H54 (cell line): Measurements from ENCODE around the gene CFAP410.
"Not testable (repeated sequence)": the region's sequence is repeated elsewhere in the genome, so short reads cannot be mapped to it uniquely, and the experiment has no call there.

Experiments used
- DNase-seq: peaks from one replicate; pipeline ENCODE4 v3.0.0; 2011; ENCODE audit warnings: low spot score, mixed read lengths; ENCODE audit not compliant: insufficient read length
- FAIRE-seq: peaks from 3 replicates; lab custom pipeline; 2011; peaks lifted over from hg19 to GRCh38; lab: Jason Lieb, UNC
- POLR2A ChIP-seq: IDR thresholded peaks from 2 replicates; pipeline ENCODE4 v1.6.1; 2011; ENCODE audit warnings: low read depth, mild to moderate bottlenecking, low read length

CFAP410 gene

DNA sequence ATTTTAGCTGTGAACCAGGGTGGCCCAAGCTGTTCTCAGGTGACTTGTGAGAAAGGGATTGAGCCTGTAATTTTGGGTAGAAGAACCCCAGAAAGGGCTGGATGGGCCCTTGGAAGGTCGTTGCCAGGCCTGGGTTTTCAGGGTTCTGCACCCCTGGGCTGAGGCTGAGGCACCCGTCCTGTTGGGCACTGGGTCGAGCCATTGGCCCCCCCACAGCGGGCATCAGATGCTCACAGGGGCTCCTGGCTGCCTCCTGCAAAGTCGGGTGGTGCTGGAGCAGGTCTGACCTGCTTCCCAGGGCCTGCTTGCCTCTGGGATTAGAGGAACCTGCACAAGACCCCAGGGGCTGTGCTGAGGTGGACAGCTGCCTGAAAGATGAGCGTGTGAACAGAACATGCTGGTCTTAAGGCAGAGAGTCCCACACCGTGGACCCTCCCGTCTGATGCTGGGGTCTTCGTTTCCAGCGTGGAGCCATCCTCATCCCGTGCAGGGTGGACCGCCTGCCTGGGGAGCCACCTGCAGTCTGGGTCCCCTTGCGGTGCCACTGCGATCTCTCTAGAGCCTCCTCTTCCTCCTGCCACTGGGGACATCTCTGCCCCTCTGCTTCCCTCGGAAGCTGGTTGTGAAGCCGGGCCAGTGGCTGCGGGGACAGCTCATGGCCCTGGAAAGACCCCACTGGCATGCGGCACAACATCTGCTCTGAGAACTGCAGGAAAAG, 12.5 kb upstream of the CFAP410 start:
- TF ChIP-seq POLR2A: no peak
- FAIRE-seq (no peak), DNase-seq (no peak)

DNA sequence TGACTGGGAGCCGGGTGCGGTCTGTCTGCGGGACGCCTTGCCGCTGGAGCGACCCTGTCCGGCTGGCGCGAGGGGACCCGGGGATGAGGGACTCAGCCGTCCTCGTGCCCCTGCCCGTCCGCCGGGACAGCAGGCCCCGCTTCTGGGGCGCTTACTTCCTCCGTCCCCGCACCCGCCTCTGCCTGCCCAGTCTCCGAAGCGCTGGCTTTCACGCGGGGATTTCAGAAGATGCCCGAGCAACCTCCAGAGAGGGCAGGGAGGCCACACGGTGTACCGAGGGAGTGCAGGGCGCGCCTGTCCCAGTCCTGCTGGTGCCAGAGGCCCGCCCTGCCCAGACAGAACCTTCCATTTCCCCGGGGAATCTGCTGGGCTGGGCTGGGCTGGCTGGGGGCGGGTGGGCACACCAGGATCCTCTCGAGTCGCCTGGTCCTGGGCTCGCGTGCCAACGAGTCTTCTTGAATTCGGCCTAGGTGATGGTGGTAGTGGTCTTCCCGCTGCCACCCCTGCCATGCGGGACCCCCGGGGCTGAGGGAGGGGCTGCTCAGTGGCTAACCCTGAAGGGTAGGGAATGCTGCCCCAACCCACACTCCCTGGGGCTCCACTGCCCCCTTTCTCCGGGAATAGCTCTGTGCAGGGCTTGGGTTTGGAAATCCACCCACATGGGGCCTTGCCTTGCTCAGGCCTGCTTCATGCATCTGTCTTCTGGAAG, 11.7 kb upstream of the CFAP410 start:
- no peak for FAIRE-seq
- no peak for TF ChIP-seq POLR2A
- no peak for DNase-seq

DNA sequence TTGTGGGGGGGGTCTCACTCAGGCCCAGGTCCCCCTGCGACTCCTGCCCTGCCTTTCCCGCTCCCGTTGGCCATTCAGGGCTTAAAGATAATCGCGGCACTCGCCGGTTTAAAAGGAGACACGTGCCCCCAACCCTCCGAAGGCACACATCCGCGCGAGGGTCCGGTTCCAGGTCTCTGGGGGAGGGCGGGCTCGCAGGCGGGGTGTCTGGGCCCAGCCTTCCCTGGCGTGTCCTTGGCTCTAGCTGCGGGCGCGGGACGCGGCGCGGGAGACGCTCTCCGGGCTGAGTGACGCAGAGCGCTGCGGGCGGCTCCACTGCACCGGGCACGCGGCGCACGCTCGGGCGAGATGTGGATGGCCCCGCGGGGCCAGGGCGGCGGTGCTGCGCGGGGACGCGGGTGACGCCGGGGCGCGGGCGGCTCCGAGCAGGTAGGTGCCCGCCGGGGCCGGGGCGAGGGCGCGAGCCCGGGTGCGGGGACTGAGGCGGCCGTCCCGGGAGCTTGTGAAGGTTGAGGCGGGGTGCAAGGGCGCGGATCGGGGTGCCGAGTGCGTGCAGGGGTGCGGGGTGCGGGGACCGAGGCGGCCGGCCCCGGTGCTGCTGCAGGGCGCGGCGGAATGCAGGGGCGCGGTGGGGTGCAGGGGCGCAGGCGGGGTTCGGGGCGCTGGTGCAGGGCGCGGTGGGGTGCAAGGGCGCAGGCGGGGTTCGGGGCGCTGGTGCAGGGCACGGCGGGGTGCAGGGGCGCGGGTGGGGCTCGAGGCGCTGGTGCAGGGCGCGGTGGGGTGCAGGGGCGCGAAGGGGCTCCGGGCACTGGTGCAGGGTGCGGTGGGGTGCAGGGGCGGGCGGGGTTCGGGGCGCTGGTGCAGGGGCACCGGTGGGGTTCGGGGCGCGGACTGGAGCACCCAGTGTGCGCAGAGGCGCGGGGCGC, 10.9 kb upstream of the CFAP410 start:
- no peak for TF ChIP-seq POLR2A
- FAIRE-seq (no peak), DNase-seq (no peak)

DNA sequence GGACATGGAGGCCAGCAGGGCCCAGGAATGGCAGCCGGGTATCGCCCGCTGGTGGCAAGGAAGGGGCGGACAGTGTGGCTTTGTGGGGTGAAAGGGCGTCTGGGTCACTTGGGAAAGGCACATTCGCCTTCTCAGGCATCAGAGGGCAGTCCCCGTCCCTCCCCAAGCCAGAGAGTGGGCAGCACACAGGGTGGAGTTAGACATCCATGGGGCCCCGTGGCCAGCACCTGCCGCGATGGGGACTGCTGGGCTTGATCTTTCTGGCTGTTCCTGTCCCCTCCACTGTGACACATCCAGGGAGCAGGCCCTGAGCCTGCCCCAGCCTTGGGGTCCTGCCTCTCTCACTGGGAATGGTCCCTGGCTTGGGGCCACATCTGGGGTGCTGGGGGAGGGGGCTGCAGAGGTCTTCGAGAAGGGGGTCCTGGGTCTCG, 10.2 kb upstream of the CFAP410 start:
- no peak for DNase-seq
- no peak for FAIRE-seq
- no peak for TF ChIP-seq POLR2A

DNA sequence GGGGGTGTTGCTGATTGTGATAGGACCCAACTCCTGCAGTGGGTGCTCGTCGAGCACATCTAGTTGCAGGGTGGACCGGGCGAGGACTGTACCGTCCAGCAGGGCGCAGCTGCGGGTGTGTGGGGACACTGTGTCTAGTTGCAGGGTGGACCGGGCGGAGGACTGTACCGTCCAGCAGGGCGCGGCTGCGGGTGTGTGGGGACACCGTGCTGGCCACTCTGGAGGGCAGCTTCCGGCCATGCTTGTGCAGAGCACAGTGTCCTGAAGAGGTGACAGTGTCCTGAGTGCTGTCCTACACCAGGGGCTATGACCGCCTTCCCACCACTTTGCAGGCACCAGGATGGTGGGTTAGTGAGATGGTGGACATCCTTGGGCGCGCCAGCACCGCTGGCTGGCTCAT, 9.7 kb upstream of the CFAP410 start:
- DNase-seq (no peak), FAIRE-seq (no peak)
- TF ChIP-seq POLR2A: no peak

DNA sequence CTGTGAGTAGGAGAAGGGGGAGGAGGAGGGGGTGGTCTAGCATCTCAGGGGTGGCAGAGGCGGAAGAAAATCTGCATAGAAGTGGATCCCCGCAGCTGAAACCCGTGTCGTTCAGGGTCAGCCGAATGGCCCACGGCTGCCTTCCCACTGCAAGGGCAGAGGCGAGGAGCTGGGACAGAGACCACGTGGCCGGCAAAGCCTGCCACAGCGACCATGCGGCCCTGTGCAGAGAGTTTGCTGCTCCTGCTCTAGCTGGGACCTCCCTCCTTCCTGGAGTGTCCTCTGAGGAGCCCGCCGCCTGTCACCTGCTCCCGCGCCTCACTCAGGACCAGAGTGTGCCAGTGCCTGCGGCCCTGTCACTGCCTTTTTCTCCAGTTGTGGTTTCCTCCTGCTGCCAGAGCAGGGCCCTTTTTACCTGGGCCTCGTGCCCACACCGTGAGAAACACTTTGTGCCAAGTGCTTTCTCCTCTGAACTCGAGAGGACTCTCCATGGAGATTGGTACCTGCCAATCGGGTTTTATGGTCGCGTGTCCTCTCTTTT, 8.8 kb upstream of the CFAP410 start:
- no peak for TF ChIP-seq POLR2A
- DNase-seq: no peak
- no peak for FAIRE-seq

DNA sequence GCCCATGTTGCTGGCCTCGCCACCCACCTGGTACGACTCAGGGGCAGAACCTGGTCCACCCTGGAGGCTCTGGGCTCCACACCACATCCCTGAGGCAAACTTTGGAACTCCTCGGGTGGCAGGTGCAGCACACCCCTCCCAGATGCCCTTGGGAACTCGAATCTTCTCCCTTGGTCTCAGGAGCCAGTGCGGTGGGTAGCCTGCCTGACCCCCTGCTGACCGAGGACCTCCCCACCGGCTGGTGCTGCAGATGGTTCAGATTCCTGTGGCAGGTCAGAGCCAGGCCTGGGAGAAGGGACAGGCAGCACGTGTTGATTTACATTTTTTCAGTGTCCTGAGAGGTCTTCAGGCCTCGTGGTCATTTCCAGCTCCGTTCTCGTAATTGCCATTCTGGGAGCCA, 6.3 kb upstream of the CFAP410 start:
- TF ChIP-seq POLR2A: no peak
- DNase-seq (no peak), FAIRE-seq (no peak)

DNA sequence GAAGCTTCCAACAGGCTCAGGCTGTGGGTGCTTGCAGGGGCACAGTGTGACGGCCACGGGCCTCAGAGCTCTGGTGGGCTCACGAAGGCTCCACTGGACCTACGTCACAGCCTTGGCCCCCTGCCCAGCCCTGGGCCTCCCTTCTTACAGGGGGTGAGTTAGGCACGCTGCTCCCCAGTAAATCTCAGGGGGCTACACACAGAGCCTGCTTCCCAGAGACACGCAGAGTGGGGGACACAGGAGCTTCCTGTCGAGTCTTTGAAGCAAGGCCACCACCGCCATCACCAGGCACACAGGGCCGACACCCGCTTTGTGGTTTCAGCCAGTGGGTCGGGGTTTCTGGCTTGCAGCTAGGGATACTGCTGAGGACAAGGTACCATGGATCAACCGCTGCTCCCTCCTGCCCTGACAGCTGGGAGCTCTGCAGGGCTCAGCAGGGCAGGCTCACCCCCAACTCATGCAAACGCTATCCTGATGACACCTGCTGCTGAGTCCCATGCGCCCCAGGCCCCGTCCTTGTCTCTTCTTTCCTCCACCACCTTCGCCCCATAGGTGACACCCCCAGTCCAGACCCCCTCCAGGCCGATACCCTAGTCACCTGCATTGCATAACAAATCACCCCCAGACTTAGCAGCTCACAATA, 5.5 kb upstream of the CFAP410 start:
- TF ChIP-seq POLR2A: no peak
- no peak for FAIRE-seq

DNA sequence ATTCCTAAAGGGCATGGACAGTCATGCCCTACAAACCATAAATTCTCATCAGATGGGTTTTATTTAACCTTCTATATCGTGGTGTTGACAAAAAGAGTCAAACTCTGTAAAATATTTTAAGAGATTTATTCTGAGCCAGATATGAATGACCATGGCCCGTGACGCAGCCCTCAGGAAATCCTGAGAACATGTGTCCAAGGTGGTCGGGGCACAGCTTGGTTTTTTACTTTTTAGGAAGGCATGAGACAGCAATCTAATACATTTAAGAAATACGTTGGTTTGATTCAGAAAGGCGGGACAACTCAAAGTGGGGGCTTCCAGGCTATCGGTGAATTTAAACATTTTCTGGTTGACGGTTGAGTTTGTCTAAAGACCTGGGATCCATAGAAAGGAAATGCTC, 3.8 kb upstream of the CFAP410 start:
- DNase-seq, FAIRE-seq: not testable (repeated sequence)

More for the DNA sequence above, 5.5 kb upstream of the CFAP410 start:
- DNase-seq: no peak

DNA sequence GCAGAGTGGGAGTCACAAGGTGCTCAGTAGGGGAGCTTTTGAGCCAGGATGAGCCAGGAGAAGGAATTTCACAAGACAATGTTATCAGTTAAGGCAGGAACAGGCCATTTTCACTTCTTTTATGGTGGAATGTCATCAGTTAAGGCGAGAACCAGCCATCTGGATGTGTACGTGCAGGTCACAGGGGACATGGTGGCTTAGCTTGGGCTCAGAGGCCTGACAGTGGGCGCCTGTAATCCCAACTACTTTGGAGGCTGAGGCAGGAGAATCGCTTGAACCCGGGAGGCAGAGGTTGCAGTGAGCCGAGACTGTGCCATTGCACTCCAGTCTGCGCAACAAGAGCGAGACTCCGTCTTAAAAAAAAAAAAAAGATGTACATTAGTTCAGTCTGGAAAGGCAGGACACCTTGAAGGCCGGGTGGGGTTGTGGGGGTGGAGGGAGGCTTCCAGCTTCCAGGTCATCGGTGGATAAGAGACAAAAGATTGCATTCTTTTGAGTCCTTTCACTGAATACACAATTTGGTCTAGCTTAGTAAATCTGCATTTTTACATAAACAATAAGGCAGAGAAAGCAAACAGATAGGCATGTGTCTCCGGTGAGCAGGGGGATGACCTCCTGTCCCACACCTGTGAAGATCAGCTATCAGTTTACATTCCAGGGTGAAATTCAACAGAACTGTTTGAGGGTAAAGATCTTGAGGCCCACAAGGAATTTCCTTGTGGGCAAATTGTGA, 2.7 kb upstream of the CFAP410 start:
- not testable (repeated sequence) for DNase-seq, FAIRE-seq

DNA sequence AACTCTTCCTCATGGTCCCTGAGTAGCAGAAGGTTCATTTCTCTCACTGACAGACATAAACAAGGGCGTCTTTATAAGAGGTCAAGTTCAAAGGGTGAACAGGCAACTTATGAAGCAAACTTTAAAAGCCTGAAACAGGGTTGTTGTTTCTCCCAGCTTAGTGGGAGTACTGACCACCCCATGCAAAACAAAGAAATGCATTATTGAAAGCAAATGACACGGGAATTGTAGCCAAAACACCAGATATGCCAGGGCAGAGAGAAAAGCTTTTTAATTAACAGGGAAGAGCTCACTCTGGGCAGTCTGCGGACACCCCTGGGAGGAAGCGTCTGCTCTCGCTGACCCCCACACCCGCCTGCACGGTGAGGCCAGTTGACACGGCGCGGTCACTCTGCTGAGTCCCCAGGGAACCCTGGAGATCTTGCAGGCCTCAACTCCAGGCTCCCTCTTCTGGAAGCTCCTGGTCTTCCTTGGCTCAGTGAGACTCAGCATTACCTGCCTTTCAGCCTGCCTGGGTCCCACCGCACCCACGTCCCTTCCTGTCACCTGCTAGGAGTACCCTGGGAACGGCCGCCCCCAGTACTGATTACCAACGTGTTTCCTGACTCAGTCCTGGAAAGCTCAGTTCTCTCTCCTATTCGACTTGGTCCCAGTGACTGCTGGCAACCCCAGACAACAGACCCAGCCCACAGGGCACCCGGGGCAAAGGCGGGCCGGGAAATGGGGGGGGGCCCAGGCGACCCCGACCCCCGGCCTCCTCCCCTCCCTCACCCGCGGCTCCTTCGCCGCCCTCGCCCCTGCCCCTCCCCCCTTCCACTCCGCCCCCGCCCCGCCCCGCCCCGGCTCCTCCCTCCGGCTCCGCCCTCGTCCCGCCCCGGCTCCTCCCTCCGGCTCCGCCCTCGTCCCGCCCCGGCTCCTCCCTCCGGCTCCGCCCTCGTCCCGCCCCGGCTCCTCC, 972 bp downstream of the CFAP410 start:
- DNase-seq: peak; percentile 86
- no peak for FAIRE-seq
- no peak for TF ChIP-seq POLR2A

DNA sequence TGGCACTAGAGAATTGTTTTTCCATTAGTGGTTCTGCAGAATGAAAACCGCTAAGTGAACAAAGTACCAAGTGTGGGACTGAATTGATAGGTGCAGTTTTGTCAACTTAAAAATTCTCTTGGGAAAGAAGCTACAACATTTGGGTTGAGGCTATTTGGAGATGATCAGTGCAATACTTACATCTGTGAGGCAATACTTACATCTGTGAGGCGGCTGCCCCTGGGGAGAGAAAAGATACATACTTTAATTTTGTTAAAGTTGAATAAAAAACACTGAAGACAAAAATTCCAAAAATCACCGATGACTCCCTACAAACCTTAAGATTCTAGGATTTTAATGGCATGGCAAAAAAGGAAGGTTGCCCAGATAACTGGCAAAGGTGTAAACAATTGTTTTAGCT, 1.7 kb downstream of the CFAP410 start:
- no peak for DNase-seq
- no peak for FAIRE-seq
- TF ChIP-seq POLR2A: no peak
